GM23248 (cell line): Measurements from ENCODE around the gene BEST3. TPM values are rescaled to one million over a fixed set of nuclear protein-coding genes. Genes with fewer than 3 reads are reported as not detected.

ENCODE experiments used
- DNase-seq: peaks from one replicate; pipeline ENCODE4 v3.0.0-alpha.2; 2015
- H2AFZ ChIP-seq: fragments of 200-600 bp; sonication (generic); 2 replicates; pipeline ENCODE4 v1.6.1; 2016; ENCODE audit warnings: antibody characterized with exemption
- H3F3A ChIP-seq: fragments of 200-600 bp; sonication (generic); 2 replicates; pipeline ENCODE4 v1.6.1; 2016; ENCODE audit warnings: mild to moderate bottlenecking, antibody characterized with exemption, mixed run types; ENCODE audit not compliant: insufficient read depth
- H3K27ac ChIP-seq: fragments of 200-600 bp; sonication (generic); 2 replicates; pipeline ENCODE4 v1.5.1; 2016; ENCODE audit warnings: mild to moderate bottlenecking
- H3K27me3 ChIP-seq: fragments of 200-600 bp; sonication (generic); replicated peaks from 2 replicates; pipeline ENCODE4 v1.6.1; 2016; ENCODE audit warnings: mild to moderate bottlenecking; ENCODE audit not compliant: insufficient read depth
- H3K36me3 ChIP-seq: fragments of 200-600 bp; sonication (generic); 2 replicates; pipeline ENCODE4 v1.6.1; 2016; ENCODE audit warnings: low read depth, mild to moderate bottlenecking
- H3K4me1 ChIP-seq: fragments of 200-600 bp; sonication (generic); 2 replicates; pipeline ENCODE4 v1.6.1; 2016; ENCODE audit warnings: mild to moderate bottlenecking; ENCODE audit not compliant: insufficient read depth
- H3K4me2 ChIP-seq: fragments of 200-600 bp; sonication (generic); one replicate; pipeline ENCODE4 v1.6.1; 2016; ENCODE audit warnings: mild to moderate bottlenecking; ENCODE audit not compliant: unreplicated experiment
- H3K4me3 ChIP-seq: fragments of 200-600 bp; sonication (generic); 2 replicates; pipeline ENCODE4 v1.5.1; 2016; ENCODE audit warnings: mild to moderate bottlenecking
- H3K79me2 ChIP-seq: fragments of 200-600 bp; sonication (generic); 2 replicates; pipeline ENCODE4 v1.6.1; 2016; ENCODE audit warnings: mild to moderate bottlenecking; ENCODE audit not compliant: insufficient read depth
- H3K9ac ChIP-seq: fragments of 200-600 bp; sonication (generic); 2 replicates; pipeline ENCODE4 v1.6.1; 2016; ENCODE audit warnings: mild to moderate bottlenecking
- H3K9me2 ChIP-seq: fragments of 200-600 bp; sonication (generic); 2 replicates; pipeline ENCODE4 v1.6.1; 2016; ENCODE audit warnings: mixed run types, mild to moderate bottlenecking, moderate library complexity; ENCODE audit not compliant: insufficient read depth
- H3K9me3 ChIP-seq: fragments of 200-600 bp; sonication (generic); one replicate; pipeline ENCODE4 v1.6.1; 2017; ENCODE audit warnings: low read depth
- H4K20me1 ChIP-seq: fragments of 200-600 bp; sonication (generic); 2 replicates; pipeline ENCODE4 v1.6.0; 2016; ENCODE audit not compliant: insufficient read depth
- EZH2 ChIP-seq: fragments of 200-600 bp; sonication (generic); IDR thresholded peaks from 2 replicates; pipeline ENCODE4 v1.6.1; 2018; ENCODE audit warnings: antibody characterized with exemption, mild to moderate bottlenecking; ENCODE audit not compliant: insufficient read depth, poor library complexity, severe bottlenecking
- EZH2phosphoT487 ChIP-seq: fragments of 200-600 bp; sonication (generic); IDR thresholded peaks from 2 replicates; pipeline ENCODE4 v1.6.1; 2018; ENCODE audit warnings: antibody characterized with exemption, moderate library complexity, mild to moderate bottlenecking, low read depth; ENCODE audit not compliant: insufficient read depth
- WGBS, 2 experiments: methylation state at CpG; one replicate each; pipeline ENCODE4 v1.1.6; 2015 to 2017; ENCODE audit warnings: low lambda C conversion rate in 2 of 2, low coverage in 1 of 2; ENCODE audit errors: missing lambda C conversion rate in 2 of 2; 5-methylcytosine and 5-hydroxymethylcytosine counted together
- in situ Hi-C: fragments of 300-500 bp; cut with MboI; formaldehyde crosslinking; loops from 2 replicates; pipeline ENCODE4 v1.15.0; 2020
- polyA plus RNA-seq: library from polyadenylated mRNA; unstranded; fragments of >200 nt; fragmentation: Nextera tagmentation; extraction: Ambion mirVana; gene quantifications from 2 replicates; pipeline ENCODE4 v1.2.1, GENCODE V29; 2016
- total RNA-seq: library from RNA; depleted of rRNA; stranded (reverse); fragments of >200 nt; shearing (Covaris generic); gene quantifications from 2 replicates; pipeline ENCODE4 v1.2.3, GENCODE V29; 2014

BEST3 gene
- total and polyA plus RNA-seq, 2 experiments from 2014 or later: not detected

- Histone ChIP-seq H4K20me1 (no peaks in the 10 kb centered on the region), H3F3A (no peaks in the 10 kb centered on the region), H3K79me2 (no peaks in the 10 kb centered on the region), H3K27me3 (no peaks in the 10 kb centered on the region), H3K4me3 (no peak overlapping the region), H3K27ac (peak overlapping the region; percentile 58), H3K36me3 (no peaks in the 10 kb centered on the region), H3K4me1 (peaks cover 20% of the 10 kb centered on the region), H2AFZ (peak overlapping the region; percentile 62), H3K9ac (no peak overlapping the region), H3K4me2 (peak overlapping the region; percentile 62), H3K9me2 (no peaks in the 10 kb centered on the region), H3K9me3 (no peaks in the 10 kb centered on the region)
- peak; percentile 90 for DNase-seq
- in situ Hi-C loops: no loop called here
- 60 to 62% methylated on average over 11 of the region's 11 CpGs for whole genome bisulfite sequencing, 2 experiments
- TF ChIP-seq EZH2 (no peak), EZH2phosphoT487 (no peak)
These were observed 43.3 kb downstream of the BEST3 start for GRCh38 chr12:69655616-69656340.

GRCh38 chr12:69653703-69654102 lies 45.4 kb downstream of the BEST3 start:
- Histone ChIP-seq H3F3A (no peaks in the 10 kb centered on the region), H3K4me1 (peaks cover 26% of the 10 kb centered on the region), H3K4me3 (no peak overlapping the region), H3K27me3 (no peaks in the 10 kb centered on the region), H3K9me2 (no peaks in the 10 kb centered on the region), H2AFZ (no peak overlapping the region), H3K27ac (no peak overlapping the region), H3K4me2 (no peak overlapping the region), H4K20me1 (no peaks in the 10 kb centered on the region), H3K36me3 (no peaks in the 10 kb centered on the region), H3K9ac (no peak overlapping the region), H3K9me3 (no peaks in the 10 kb centered on the region), H3K79me2 (no peaks in the 10 kb centered on the region)
- DNase-seq: peak; percentile 56
- TF ChIP-seq EZH2: no peak
- TF ChIP-seq EZH2phosphoT487: no peak
- in situ Hi-C loops: no loop called here
- 65% methylated on average over 8 of the region's 8 CpGs for WGBS, 2 experiments

- TF ChIP-seq EZH2phosphoT487 (no peak), EZH2 (no peak)
- in situ Hi-C loops: no loop called here
- 98% methylated on average over 3 of the region's 3 CpGs for WGBS, 2 experiments
These were observed 47.2 kb downstream of the BEST3 start for GRCh38 chr12:69651922-69652321.

GRCh38 chr12:69649529-69649928 lies 49.6 kb downstream of the BEST3 start:
- no peak overlapping the region for H3K4me2 ChIP-seq
- DNase-seq: no peak
- H3K36me3 ChIP-seq: no peaks in the 10 kb centered on the region
- H3K4me3 ChIP-seq: no peak overlapping the region
- no peaks in the 10 kb centered on the region for H3K9me2 ChIP-seq
- no peaks in the 10 kb centered on the region for H3K9me3 ChIP-seq
- in situ Hi-C loops: no loop called here
- 32 to 39% methylated on average over 4 of the region's 4 CpGs for WGBS, 2 experiments
- TF ChIP-seq EZH2 (no peak), EZH2phosphoT487 (no peak)
- no peaks in the 10 kb centered on the region for H3K79me2 ChIP-seq
- H3F3A ChIP-seq: peaks cover 9% of the 10 kb centered on the region; the same call in 1 of the 2 replicates
- peaks cover 17% of the 10 kb centered on the region for H3K4me1 ChIP-seq
- no peak overlapping the region for H2AFZ ChIP-seq
- no peaks in the 10 kb centered on the region for H3K27me3 ChIP-seq
- no peaks in the 10 kb centered on the region for H4K20me1 ChIP-seq
- H3K27ac ChIP-seq: no peak overlapping the region
- no peak overlapping the region for H3K9ac ChIP-seq

More at GRCh38 chr12:69651922-69652321, 47.2 kb downstream of the BEST3 start:
- Histone ChIP-seq H3K4me1 (peaks cover 34% of the 10 kb centered on the region), H3K9me2 (no peaks in the 10 kb centered on the region), H4K20me1 (no peaks in the 10 kb centered on the region), H2AFZ (no peak overlapping the region), H3K27me3 (no peaks in the 10 kb centered on the region), H3F3A (0 out of 2 replicates have a peak, but pooled peaks cover 5% of the 10 kb centered on the region), H3K27ac (no peak overlapping the region), H3K4me3 (no peak overlapping the region), H3K79me2 (no peaks in the 10 kb centered on the region), H3K4me2 (no peak overlapping the region), H3K36me3 (no peaks in the 10 kb centered on the region), H3K9ac (no peak overlapping the region), H3K9me3 (no peaks in the 10 kb centered on the region)
- no peak for DNase-seq

- Histone ChIP-seq H3K9ac (no peak overlapping the region), H3K9me2 (no peaks in the 10 kb centered on the region), H3K4me2 (no peak overlapping the region), H2AFZ (no peak overlapping the region), H3K4me3 (no peak overlapping the region), H3K4me1 (peaks cover 14% of the 10 kb centered on the region), H4K20me1 (no peaks in the 10 kb centered on the region), H3K36me3 (no peaks in the 10 kb centered on the region), H3F3A (peaks cover 9% of the 10 kb centered on the region; the same call in 1 of the 2 replicates), H3K27me3 (no peaks in the 10 kb centered on the region), H3K9me3 (no peaks in the 10 kb centered on the region), H3K27ac (peak overlapping the region; percentile 37), H3K79me2 (no peaks in the 10 kb centered on the region)
- in situ Hi-C loops: no loop called here
- TF ChIP-seq EZH2 (no peak), EZH2phosphoT487 (no peak)
- 37 to 49% methylated on average over 3 of the region's 3 CpGs for WGBS, 2 experiments
- peak; percentile 94 for DNase-seq
These were observed 50.6 kb downstream of the BEST3 start for GRCh38 chr12:69648476-69648875.
